SK-N-MC (cell line): ENCODE measurements around the gene RNF144B.

Source experiments
- DNase-seq: peaks from one replicate; pipeline ENCODE4 v3.0.0-alpha.2; 2011; ENCODE audit warnings: low read depth, low spot score
- H3K27ac ChIP-seq: fragments of 200-600 bp; sonication (generic); 2 replicates; pipeline ENCODE4 v1.5.1; 2016; ENCODE audit warnings: mixed run types
- H3K36me3 ChIP-seq: fragments of 200-600 bp; sonication (generic); 2 replicates; pipeline ENCODE4 v1.6.1; 2017; ENCODE audit warnings: antibody characterized with exemption, low read length, mixed read lengths; ENCODE audit not compliant: insufficient read depth
- H3K4me3 ChIP-seq: fragments of 200-600 bp; sonication (generic); 2 replicates; pipeline ENCODE4 v1.5.1; 2016
- H3K9ac ChIP-seq: fragments of 200-600 bp; sonication (generic); 2 replicates; pipeline ENCODE4 v1.8.0; 2017; ENCODE audit warnings: mixed run types, mixed read lengths; ENCODE audit not compliant: insufficient read length
- H3K9me3 ChIP-seq: fragments of 200-600 bp; sonication (generic); 2 replicates; pipeline ENCODE4 v1.6.1; 2017; ENCODE audit warnings: low read depth, mild to moderate bottlenecking, antibody characterized with exemption, low read length, moderate library complexity, mixed read lengths
- EZH2 ChIP-seq: fragments of 200-600 bp; sonication (generic); IDR thresholded peaks from one replicate; pipeline ENCODE4 v1.6.1; 2017; ENCODE audit warnings: antibody characterized with exemption
- FOXP2 ChIP-seq: optimal IDR thresholded peaks from 2 replicates; pipeline ENCODE3; 2011; ENCODE audit warnings: mild to moderate bottlenecking, moderate library complexity; ENCODE audit not compliant: insufficient read depth; ENCODE audit errors: extremely low read length, control extremely low read depth
- POLR2AphosphoS5 ChIP-seq: IDR thresholded peaks from 2 replicates; pipeline ENCODE4 v1.6.1; 2012; ENCODE audit warnings: mild to moderate bottlenecking, low read depth, low read length, borderline replicate concordance

Gene RNF144B

GRCh38 chr6:18432619-18433018 is 45.5 kb downstream of the RNF144B start:
- no peak for DNase-seq
- H3K4me3 ChIP-seq, result no peak overlapping the region
- H3K36me3 ChIP-seq, result no peaks in the 10 kb centered on the region
- H3K27ac ChIP-seq, result no peak overlapping the region
- H3K9me3 ChIP-seq, result no peaks in the 10 kb centered on the region
- H3K9ac ChIP-seq, result no peak overlapping the region
- TF ChIP-seq FOXP2 (no peak), EZH2 (no peak), POLR2AphosphoS5 (no peak)

- Histone ChIP-seq H3K36me3 (no peaks in the 10 kb centered on the region), H3K9me3 (no peaks in the 10 kb centered on the region), H3K27ac (no peak overlapping the region), H3K4me3 (no peak overlapping the region), H3K9ac (no peak overlapping the region)
- TF ChIP-seq POLR2AphosphoS5, result no peak
- no peak for TF ChIP-seq FOXP2
- no peak for TF ChIP-seq EZH2
- DNase-seq, result no peak
These were observed 45.9 kb downstream of the RNF144B start for GRCh38 chr6:18433059-18433458.

GRCh38 chr6:18436341-18436740 is 49.2 kb downstream of the RNF144B start:
- no peak overlapping the region for H3K9ac ChIP-seq
- H3K4me3 ChIP-seq, result no peak overlapping the region
- H3K36me3 ChIP-seq, result no peaks in the 10 kb centered on the region
- DNase-seq, result no peak
- TF ChIP-seq FOXP2, result no peak
- no peak for TF ChIP-seq POLR2AphosphoS5
- TF ChIP-seq EZH2, result no peak
- no peak overlapping the region for H3K27ac ChIP-seq
- H3K9me3 ChIP-seq, result no peaks in the 10 kb centered on the region

- no peaks in the 10 kb centered on the region for H3K36me3 ChIP-seq
- no peak overlapping the region for H3K9ac ChIP-seq
- TF ChIP-seq EZH2 (no peak), POLR2AphosphoS5 (no peak), FOXP2 (no peak)
- H3K27ac ChIP-seq, result no peak overlapping the region
- DNase-seq, result no peak
- H3K9me3 ChIP-seq, result no peaks in the 10 kb centered on the region
- no peak overlapping the region for H3K4me3 ChIP-seq
These were observed 52.4 kb downstream of the RNF144B start for GRCh38 chr6:18439581-18439980.

GRCh38 chr6:18441251-18441979 is 54.3 kb downstream of the RNF144B start:
- Histone ChIP-seq H3K9me3 (no peaks in the 10 kb centered on the region), H3K4me3 (no peak overlapping the region), H3K9ac (no peak overlapping the region), H3K27ac (no peak overlapping the region), H3K36me3 (no peaks in the 10 kb centered on the region)
- TF ChIP-seq EZH2 (no peak), POLR2AphosphoS5 (no peak), FOXP2 (no peak)
- no peak for DNase-seq

- Histone ChIP-seq H3K36me3 (no peaks in the 10 kb centered on the region), H3K9me3 (no peaks in the 10 kb centered on the region), H3K9ac (no peak overlapping the region), H3K4me3 (no peak overlapping the region), H3K27ac (no peak overlapping the region)
- TF ChIP-seq POLR2AphosphoS5, result no peak
- TF ChIP-seq FOXP2, result no peak
- no peak for TF ChIP-seq EZH2
- DNase-seq, result no peak
These were observed 57.0 kb downstream of the RNF144B start for GRCh38 chr6:18444111-18444510.

- TF ChIP-seq POLR2AphosphoS5, result no peak
- no peak for TF ChIP-seq FOXP2
- TF ChIP-seq EZH2, result no peak
- no peaks in the 10 kb centered on the region for H3K36me3 ChIP-seq
- no peak for DNase-seq
- no peaks in the 10 kb centered on the region for H3K9me3 ChIP-seq
- no peak overlapping the region for H3K4me3 ChIP-seq
- H3K9ac ChIP-seq, result no peak overlapping the region
- no peak overlapping the region for H3K27ac ChIP-seq
These were observed 58.1 kb downstream of the RNF144B start for GRCh38 chr6:18445228-18445627.

GRCh38 chr6:18446771-18447170 is 59.6 kb downstream of the RNF144B start:
- H3K4me3 ChIP-seq, result no peak overlapping the region
- H3K36me3 ChIP-seq, result no peaks in the 10 kb centered on the region
- no peaks in the 10 kb centered on the region for H3K9me3 ChIP-seq
- TF ChIP-seq EZH2 (no peak), FOXP2 (no peak), POLR2AphosphoS5 (no peak)
- H3K9ac ChIP-seq, result no peak overlapping the region
- no peak overlapping the region for H3K27ac ChIP-seq
- DNase-seq, result no peak

- H3K27ac ChIP-seq, result no peak overlapping the region
- no peaks in the 10 kb centered on the region for H3K9me3 ChIP-seq
- H3K4me3 ChIP-seq, result no peak overlapping the region
- H3K36me3 ChIP-seq, result no peaks in the 10 kb centered on the region
- no peak for TF ChIP-seq EZH2
- TF ChIP-seq FOXP2, result no peak
- DNase-seq, result no peak
- H3K9ac ChIP-seq, result no peak overlapping the region
These were observed 60.4 kb downstream of the RNF144B start for GRCh38 chr6:18447552-18447951.
